ENCODE results near the gene MORF4L2. TPM values are rescaled to one million over a fixed set of nuclear protein-coding genes. Genes with fewer than 3 reads are reported as not detected.

MORF4L2 gene
- total RNA-seq, 4 donors from 2014 or later, result 150 to 203 (median 193) TPM

DNA sequence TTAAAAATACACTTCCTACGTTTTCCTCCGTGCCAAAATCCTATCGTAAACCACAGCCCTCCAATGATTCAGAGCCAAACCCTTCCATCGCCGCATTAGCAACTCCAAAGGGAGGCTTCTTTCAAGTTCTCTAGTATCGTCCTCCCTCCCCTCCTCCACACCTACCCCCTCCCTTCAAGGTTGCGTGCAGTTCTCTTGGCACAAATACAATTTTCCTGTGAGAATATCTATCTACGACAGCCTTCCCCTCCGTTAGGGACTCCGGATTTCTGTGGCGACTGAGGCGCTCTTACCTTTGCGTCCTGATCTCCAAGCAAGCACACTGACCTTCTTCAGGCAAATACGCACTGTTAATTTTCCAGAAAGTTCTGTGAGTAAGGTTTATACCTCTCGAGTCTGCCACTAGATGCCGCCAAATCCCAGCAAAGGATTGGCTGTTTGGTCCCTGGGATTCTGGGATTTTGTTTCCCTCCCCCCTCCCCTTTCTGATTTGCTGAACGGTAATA lies 1.2 kb upstream of the MORF4L2 start:
- intact Hi-C loops (cut with DNase I; ENCODE audit: low total_unique reads), result no loop called here
- peak overlapping the region; percentile 32 for H3K4me3 ChIP-seq (ENCODE audit: low read depth, poor library complexity, severe bottlenecking)
- 0 to 18% methylated on average over 17 of the region's 17 CpGs for WGBS, 2 donors
- DNase-seq (ENCODE audit: low spot score in 2 of 2), result peak; percentile 53 to 87
- TF ChIP-seq, protein P1, sequence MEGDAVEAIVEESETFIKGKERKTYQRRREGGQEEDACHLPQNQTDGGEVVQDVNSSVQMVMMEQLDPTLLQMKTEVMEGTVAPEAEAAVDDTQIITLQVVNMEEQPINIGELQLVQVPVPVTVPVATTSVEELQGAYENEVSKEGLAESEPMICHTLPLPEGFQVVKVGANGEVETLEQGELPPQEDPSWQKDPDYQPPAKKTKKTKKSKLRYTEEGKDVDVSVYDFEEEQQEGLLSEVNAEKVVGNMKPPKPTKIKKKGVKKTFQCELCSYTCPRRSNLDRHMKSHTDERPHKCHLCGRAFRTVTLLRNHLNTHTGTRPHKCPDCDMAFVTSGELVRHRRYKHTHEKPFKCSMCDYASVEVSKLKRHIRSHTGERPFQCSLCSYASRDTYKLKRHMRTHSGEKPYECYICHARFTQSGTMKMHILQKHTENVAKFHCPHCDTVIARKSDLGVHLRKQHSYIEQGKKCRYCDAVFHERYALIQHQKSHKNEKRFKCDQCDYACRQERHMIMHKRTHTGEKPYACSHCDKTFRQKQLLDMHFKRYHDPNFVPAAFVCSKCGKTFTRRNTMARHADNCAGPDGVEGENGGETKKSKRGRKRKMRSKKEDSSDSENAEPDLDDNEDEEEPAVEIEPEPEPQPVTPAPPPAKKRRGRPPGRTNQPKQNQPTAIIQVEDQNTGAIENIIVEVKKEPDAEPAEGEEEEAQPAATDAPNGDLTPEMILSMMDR (IDR thresholded peaks at IDR 0.05), result no peak
- TF ChIP-seq POLR2A (IDR thresholded peaks at IDR 0.05), result no peak

DNA sequence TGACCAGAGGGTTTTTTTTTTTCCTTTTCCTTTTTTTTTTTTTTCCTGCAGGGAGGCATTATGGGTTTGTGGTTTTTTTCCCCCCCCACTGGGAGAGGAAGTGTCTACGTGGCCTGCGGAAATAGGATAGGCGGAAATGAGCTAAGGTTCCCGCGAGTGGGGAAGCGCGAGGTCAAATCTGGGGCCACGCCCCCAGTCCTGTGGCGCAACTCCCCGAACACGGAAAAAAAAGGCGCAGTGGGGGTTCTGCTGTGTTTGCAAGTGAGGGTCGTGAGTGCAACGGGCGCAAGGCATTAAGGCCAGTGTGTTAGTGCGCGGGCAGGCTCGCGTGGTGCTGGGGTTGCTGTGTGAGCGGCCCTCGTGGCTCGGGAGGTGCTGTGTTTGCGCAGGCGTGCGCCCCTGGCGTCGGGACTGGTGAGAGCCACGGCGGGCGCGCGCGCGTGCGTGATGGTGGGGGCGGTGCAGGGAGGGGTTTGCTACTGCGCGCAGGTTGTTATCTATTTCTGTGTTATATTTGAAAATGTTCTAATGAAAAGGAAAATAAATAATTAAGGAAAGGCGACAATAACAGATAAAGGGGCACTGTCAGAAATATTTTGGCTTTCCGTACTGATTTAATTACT lies 685 bp upstream of the MORF4L2 start:
- 1 to 22% methylated on average over 36 to 40 of the region's 40 CpGs for WGBS, 2 donors
- TF ChIP-seq, protein P1 (IDR thresholded peaks at IDR 0.05), result no peak
- no peak for TF ChIP-seq POLR2A (IDR thresholded peaks at IDR 0.05)
- intact Hi-C loops (cut with DNase I; ENCODE audit: low total_unique reads), result no loop called here
- DNase-seq (ENCODE audit: low spot score in 2 of 2), result peak; percentile 83 to 97
- H3K4me3 ChIP-seq (ENCODE audit: low read depth, poor library complexity, severe bottlenecking), result peak overlapping the region; percentile 32

DNA sequence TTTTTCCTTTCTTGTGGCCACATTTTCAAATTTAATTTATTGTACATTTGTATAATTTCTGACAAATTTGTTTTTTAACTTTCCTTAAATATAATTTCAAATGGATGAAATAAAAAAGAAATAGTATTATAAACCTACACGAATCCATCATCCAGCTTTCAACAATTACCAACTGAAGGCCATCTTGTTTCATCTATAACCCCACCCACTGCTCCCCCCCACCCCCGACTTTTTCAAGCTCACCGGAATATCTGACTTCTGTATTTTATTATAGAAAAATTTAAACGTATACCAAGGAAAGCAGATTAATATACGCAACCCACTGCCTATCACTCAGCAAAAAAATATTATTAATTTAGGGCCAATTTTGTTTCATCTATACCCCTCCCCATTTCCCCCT lies 1.1 kb downstream of the MORF4L2 start:
- no peak overlapping the region for H3K4me3 ChIP-seq (ENCODE audit: low read depth, poor library complexity, severe bottlenecking)
- intact Hi-C loops (cut with DNase I; ENCODE audit: low total_unique reads), result no loop called here
- no peak for DNase-seq (ENCODE audit: low spot score in 2 of 2)
- no peak for TF ChIP-seq POLR2A (IDR thresholded peaks at IDR 0.05)
- TF ChIP-seq, protein P1 (IDR thresholded peaks at IDR 0.05), result no peak
- 6 to 32% methylated on average over 5 of the region's 5 CpGs for WGBS, 2 donors

DNA sequence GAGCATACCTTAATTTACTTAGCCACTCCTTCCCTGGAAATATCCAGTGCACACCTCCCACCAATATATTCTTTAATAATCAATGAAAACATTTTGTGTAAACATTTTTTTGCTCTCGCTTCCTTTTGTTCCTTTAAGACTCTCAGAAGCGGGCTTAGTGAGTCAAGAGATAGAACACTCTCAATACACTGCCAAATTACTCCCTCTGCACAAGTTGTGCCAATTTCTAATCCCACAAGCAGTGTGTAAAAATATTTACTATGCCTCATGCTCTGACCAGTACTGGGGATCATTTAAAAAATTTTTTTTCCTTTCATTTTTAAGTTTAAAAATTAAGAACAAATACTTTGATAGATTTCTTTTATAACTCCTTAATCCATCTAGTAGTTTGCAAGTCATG lies 5.1 kb downstream of the MORF4L2 start:
- intact Hi-C loops (cut with DNase I; ENCODE audit: low total_unique reads), result no loop called here
- 50 to 69% methylated on average over 2 of the region's 2 CpGs for WGBS, 2 donors

DNA sequence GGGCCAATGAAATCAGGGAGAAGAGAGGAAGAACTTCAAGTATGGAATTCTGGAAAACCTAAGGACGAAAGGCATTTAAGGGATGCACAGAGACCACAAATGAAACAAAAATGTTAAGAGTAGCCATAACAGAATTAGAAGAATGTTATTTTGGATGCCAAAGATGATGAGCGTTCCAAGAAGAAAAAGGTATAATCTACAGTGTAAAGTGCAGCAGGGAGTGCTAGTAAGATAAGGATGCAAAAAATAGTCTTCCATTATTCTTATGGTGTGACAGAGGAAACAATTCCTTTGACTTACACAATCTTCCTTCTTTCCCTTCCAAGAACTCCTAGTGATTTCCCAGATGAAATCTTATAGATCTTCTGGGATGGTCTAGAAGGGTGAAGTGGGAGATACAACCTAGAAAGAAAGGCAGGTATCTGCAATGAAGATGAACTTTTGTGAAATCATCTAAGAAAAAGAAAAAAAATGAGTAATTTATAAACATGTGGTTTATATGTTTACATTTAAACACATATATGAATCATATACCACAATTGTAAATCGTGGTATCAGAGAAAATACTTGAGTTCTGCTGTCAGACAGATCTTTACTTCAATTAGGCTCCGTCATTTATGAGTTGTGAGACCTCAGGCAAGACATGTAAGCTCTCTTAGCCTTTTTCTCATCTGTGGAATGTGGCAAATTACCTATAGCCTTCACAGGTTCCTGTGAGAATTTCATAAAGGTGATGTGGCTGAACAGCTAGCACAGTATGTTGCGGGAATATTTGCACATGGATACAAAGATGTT lies 8.1 kb downstream of the MORF4L2 start:
- no peak overlapping the region for H3K4me3 ChIP-seq (ENCODE audit: low read depth, poor library complexity, severe bottlenecking)
- TF ChIP-seq, protein P1 (IDR thresholded peaks at IDR 0.05), result no peak
- no peak for TF ChIP-seq POLR2A (IDR thresholded peaks at IDR 0.05)
- DNase-seq (ENCODE audit: low spot score in 2 of 2), result no peak
- intact Hi-C loops (cut with DNase I; ENCODE audit: low total_unique reads), result no loop called here
- 79 to 88% methylated on average over 5 of the region's 5 CpGs for WGBS, 2 donors

More for the DNA sequence above, 5.1 kb downstream of the MORF4L2 start:
- TF ChIP-seq, protein P1 (IDR thresholded peaks at IDR 0.05), result no peak
- TF ChIP-seq POLR2A (IDR thresholded peaks at IDR 0.05), result no peak
- H3K4me3 ChIP-seq (ENCODE audit: low read depth, poor library complexity, severe bottlenecking), result no peak overlapping the region
- DNase-seq (ENCODE audit: low spot score in 2 of 2), result no peak
